NAMALWA (cell line): ENCODE data around the gene IL15RA.
A peak's percentile ranks its signal among the peaks of the same experiment; 100 is the strongest.
"Not testable (repeated sequence)": the region's sequence is repeated elsewhere in the genome, so short reads cannot be mapped to it uniquely, and the experiment has no call there.

Source experiments
- DNase-seq: peaks from one replicate; pipeline ENCODE4 v3.0.0-alpha.2; 2015; ENCODE audit warnings: low spot score

The IL15RA gene

GRCh38 chr10:5921746-5922145 is 55.6 kb downstream of the IL15RA start:
- DNase-seq, result no peak

GRCh38 chr10:5919568-5919967 is 57.8 kb downstream of the IL15RA start:
- DNase-seq, result no peak

DNA sequence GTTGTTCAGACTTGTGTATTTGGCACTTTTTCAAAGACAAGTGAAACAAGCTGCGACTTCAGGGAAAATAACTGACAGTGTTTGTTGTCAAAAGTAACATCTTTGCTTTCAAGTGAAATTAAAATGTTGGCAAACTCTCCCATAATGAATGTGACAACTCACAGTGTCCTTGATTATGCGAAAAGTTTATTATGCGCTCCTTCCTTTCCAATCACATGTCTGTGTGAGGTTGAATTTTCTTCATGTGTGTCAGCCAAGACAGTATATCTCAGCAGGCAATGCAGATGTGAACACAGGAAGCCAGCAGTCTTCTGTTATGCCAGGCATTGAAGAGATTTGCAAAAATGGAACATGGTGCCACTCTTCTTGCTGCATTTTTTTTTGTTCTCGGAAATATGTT is 58.6 kb downstream of the IL15RA start:
- no peak for DNase-seq

GRCh38 chr10:5917305-5917704 is 60.0 kb downstream of the IL15RA start:
- no peak for DNase-seq

- DNase-seq, result no peak
Observed at GRCh38 chr10:5915451-5915850, 61.9 kb downstream of the IL15RA start.

DNA sequence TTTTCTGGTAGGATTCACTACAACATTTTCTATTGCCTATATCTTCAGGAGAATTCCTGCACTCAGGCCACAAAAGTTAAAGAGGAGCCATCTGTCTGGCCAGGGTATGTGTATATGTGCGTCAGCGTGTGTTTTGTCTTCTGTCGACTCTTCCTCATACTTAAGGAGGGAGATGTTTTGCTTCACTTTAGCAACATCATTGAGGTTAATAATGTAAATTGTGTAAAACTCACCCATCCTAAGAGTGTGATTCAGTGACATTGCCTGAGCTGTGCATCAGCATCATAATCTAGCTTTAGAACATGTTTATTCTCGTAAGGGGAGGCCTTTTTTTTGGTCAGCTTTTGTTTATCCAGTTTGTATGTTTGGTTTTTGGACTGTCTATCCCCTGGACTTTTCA is 63.6 kb downstream of the IL15RA start:
- no peak for DNase-seq

- DNase-seq, result no peak
Observed at GRCh38 chr10:5911670-5912069, 65.7 kb downstream of the IL15RA start.

- no peak for DNase-seq
Observed at GRCh38 chr10:5910323-5911100, 66.8 kb downstream of the IL15RA start.

GRCh38 chr10:5908676-5909075 is 68.7 kb downstream of the IL15RA start:
- not testable (repeated sequence) for DNase-seq

DNA sequence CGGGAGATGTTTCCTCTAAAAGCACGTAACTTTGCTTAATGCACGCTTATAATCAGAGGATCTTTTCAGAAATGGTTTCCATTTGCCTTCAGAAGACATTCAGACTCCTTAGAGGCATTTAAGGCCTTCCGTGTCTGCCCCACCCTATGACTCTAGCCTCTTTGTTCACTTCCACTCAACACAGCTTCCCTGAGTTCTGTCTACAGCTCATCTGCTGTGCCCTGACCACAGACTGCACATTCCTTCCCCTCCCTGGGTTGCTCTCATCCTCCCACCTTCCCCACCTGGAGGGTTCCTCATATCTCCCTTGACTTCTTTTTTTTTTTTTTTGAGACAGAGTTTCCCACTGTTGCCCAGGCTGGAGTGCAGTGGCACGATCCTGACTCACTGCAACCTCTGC is 70.7 kb downstream of the IL15RA start:
- DNase-seq, result no peak

DNA sequence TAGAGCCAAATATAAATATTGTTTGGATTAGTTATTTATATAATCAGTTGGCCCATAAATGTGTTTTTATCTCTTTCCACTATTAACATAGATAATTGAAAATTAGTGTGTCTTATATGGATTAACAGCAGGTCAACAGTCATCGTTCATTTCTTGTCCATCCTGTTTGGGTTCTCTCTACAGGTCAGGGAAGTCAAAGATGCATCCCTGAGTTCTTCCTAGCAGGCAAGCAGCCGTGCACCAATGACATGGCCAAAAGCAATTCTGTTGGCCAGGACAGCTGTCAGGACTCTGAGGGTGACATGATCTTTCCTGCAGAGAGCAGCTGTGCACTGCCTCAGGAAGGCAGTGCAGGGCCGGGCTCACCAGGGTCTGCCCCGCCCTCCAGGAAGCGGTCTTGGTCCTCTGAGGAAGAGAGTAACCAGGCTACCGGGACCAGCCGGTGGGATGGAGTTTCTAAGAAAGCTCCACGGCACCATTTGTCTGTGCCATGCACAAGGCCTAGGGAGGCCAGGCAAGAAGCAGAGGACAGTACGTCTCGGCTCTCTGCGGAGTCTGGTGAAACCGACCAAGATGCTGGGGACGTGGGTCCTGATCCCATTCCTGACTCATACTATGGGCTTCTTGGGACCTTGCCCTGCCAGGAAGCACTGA is 71.4 kb downstream of the IL15RA start:
- no peak for DNase-seq

- peak; percentile 12 for DNase-seq
Observed at GRCh38 chr10:5904227-5904626, 73.1 kb downstream of the IL15RA start.

DNA sequence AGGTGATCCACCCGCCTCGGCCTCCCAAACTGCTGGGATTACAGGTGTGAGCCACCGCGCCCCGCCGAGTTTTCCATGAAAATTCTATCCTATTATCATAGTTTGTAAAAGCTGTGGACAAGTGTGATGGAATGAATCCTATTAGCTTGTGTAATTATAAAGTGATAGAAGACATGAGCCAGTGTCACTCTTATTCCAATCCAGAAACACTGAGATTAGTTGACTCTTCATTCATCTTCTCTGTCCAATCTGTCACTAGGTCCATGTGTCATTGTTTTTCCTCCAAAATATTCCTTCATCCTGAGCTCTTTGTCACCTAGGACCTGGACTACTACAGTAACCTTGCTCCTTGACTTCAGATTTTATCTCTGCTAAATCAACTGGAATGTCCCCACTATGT is 73.8 kb downstream of the IL15RA start:
- no peak for DNase-seq

DNA sequence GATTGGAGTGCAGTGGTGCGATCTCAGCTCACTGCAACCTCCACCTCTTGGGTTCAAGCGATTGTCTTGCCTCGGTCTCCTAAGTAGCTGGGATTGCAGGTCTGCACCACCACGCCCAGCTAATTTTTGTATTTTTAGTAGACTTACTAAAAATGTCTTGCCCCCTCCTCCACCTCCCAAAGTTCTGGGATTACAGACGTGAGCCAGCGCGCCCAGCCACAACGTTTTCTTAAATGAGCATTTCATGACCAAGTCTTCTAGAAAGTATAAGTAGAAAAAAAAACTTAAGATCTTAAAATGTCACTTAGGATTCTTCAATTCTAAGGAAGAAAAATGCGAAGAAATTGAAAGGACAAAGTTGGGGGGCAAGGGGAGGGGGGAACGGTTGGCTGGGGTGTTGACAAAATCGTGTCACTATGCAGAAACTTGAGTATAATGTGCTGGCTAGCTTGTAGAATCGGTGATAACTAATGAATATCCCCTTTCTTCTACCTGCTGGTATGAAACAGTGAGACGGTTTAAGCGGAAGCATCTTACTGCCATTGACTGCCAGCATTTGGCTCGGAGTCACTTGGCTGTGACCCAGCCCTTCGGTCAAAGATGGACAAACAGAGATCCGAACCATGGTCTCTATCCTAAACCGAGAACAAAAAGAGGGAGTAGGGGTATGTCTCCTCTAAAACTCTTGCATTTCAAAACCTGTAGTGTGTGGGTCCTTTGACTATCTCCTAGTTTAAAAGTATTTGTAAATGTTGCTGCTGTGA is 74.7 kb downstream of the IL15RA start:
- DNase-seq, result no peak
